GM21447 (cell line): Measurements from ENCODE around the gene GALNT7.
A peak's percentile ranks its signal among the peaks of the same experiment; 100 is the strongest.
"Not testable (repeated sequence)": the region's sequence is repeated elsewhere in the genome, so short reads cannot be mapped to it uniquely, and the experiment has no call there.

ENCODE experiments used
- ATAC-seq: cut with Tn5 transposase; IDR thresholded peaks from one replicate; pipeline ENCODE4 v1.9.1; 2021; ENCODE audit not compliant: unreplicated experiment

Gene GALNT7, protein sequence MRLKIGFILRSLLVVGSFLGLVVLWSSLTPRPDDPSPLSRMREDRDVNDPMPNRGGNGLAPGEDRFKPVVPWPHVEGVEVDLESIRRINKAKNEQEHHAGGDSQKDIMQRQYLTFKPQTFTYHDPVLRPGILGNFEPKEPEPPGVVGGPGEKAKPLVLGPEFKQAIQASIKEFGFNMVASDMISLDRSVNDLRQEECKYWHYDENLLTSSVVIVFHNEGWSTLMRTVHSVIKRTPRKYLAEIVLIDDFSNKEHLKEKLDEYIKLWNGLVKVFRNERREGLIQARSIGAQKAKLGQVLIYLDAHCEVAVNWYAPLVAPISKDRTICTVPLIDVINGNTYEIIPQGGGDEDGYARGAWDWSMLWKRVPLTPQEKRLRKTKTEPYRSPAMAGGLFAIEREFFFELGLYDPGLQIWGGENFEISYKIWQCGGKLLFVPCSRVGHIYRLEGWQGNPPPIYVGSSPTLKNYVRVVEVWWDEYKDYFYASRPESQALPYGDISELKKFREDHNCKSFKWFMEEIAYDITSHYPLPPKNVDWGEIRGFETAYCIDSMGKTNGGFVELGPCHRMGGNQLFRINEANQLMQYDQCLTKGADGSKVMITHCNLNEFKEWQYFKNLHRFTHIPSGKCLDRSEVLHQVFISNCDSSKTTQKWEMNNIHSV

DNA sequence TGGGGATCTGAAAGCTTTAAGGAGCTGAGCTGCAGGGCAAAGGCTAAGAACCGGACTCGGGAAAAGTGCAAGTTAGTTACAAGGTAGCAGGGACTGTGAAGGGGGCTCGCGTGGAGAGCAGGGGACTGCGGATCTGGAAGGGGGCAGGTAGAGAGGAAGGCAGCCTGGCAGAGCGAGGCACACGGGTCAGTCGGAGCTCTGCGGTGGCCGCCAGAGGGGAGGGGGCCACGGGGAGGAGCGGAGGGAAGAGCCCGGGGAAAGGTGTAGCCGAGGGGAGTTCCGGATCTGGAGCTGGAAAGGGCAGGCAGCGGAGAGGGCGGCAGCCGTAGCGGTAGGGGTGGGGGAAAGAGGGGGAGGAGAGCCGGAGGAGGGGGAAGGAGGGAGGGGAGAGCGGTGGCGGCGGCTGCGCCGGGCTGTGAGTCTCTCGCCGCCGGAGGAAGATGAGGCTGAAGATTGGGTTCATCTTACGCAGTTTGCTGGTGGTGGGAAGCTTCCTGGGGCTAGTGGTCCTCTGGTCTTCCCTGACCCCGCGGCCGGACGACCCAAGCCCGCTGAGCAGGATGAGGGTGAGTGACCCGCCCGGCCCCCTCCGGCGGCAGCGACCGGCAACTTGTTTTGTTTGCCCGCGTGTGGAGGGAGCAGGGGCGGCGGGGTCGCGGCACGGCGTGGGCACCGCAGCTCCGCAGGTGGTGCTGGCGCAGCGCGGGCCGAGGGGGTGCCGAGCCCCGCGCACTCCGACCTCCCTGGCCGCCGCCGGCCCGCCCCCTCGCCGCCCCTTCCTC is at the start of gene GALNT7:
TSS of gene GALNT7 (plus strand) at position 416 of the 782 bp plus-strand sequence. CDS start at position 441, 25 bp downstream.
- ATAC-seq, result peak; percentile 38

DNA sequence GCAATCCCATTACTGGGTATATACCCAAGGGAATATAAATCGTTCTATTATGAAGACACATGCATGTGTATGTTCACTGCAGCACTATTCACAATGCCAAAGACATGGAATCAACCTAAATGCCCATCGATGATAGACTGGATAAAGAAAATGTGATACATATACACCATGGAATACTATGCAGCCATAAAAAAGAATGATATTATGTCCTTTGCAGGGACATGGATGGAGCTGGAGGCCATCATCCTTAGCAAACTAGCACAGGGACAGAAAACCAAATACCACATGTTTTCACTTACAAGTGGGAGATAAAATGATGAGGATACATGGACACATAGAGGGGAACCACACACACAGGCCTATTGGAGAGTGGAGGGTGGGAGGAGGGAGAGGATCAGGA is 49.8 kb upstream of the GALNT7 start:
- not testable (repeated sequence) for ATAC-seq

DNA sequence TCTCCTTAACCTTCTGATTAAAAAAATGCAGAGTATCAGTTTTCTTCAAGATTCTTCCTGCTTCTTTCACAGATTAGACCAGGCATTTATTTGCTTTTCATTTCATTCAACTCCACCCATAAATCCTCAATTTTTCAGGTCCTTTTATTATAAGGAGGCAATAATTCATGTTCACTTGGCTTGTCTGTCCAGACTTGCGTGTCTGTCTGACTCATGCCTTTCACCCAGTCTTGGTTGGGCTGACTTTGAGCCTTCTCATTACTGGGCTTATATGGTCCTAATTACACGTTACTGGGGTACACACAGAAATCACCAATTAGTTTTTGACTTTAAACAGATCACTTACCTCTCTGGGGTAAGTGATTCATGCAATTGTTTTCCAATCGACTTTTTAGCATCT is 48.8 kb upstream of the GALNT7 start:
- ATAC-seq, result no peak

DNA sequence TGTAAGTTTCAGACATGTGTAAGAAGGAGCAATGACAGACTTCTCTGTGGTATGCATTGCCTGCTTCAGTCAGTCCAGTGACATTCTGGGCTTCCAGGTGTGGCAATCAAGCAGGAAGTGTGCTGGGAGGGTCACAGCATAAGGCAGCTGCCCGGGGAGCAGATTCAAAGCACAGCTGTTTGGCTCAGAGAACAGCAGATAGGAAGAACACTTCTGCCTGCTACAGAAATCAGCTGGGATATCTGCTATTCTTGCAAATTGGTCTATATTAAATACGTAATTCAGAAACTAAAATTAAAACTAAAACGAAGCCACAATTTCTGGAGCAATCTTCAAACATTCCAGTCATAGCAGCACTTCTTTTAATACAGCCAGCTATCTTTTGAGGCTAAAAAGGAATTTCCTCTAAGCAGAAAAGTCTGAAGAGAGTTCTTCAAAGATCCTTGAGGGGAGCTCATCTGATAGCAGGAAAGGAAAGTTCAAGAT is 47.5 kb upstream of the GALNT7 start:
- ATAC-seq, result peak; percentile 99

DNA sequence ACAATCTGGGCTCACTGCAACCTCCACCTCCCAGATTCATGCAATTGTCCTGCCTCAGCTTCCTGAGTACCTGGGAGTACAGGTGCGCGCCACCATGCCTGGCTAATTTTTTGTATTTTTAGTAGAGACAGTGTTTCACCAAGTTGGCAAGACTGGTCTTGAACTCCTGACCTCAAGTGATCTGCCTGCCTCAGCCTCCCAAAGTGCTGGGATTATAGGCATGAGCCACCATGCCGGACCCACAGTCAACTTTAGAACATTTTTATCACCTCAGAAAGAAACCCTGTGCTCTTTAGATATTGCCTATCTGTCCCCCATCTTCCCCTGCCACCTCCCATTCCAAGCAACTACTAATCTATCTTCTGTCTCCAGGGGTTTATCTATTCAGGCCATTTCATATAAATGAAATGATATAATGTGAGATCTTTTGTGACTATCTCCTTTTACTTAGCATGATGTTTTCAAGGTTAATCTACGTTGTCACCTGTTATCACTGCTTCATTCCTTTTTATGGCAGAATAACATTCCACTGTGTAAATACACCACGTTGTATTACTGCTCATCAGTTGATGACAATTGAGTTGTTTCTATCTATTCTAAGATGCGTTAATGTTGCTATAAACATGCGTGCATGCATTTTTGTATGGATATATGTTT is 44.3 kb upstream of the GALNT7 start:
- ATAC-seq, result no peak

DNA sequence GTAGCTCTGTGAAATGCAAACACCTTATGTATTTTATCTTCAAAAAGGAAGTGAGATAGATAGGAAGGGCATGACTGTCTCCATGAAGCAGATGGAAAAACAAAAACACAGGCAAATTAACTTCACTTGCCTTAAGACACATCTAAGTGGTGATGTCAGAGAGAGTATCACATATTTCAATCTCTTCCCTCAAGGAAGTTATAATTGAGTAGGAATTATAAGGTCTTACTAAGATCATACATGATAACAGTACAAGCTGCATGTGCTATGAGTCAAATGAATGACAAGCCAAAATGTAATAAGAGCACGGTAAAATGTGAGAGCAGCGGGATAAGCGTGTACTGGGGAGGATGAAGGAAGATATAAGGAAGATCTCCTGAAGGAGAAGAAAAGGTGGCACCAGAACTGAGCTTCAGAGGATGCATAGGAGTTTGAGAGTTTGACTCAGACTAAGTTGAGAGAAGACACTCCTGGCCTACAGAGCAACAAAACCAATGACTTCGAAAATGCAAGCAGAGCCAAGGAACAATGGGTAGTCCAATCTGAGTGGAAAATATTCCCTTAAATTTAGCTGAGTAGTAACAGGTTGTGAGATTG is 43.3 kb upstream of the GALNT7 start:
- ATAC-seq, result no peak

DNA sequence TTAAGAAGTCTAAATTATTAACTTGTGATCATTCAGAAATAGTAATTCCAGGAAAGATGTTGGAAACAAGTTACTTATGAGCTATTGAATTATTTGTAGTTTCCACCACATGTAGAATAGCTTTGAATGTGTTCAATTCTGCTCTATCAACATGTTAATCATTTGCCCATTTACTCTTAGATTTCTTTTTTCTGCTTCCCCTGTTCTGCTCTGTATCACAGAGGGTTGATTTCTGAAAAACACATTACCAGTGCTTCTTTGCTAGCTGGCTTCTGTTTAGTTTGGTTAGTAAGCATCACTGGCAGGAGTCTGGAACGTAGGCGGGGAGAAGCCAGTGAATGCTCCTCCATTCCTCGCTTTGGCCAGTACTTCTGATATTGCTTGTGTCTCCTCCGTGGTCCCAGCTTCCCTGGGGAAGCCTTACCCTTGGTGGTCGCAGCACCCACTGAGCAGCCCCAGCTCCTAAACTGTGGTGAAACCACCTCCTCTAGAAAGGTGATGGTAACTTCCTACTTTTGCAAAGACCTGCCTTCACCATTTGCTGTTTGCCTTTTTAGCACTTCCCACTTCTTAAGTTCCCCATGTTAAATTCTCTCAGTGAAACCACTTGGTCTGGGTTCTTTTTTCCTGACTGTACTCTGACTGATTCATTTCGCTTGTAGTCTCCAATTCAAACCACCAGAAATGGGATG is 40.3 kb upstream of the GALNT7 start:
- ATAC-seq, result no peak

DNA sequence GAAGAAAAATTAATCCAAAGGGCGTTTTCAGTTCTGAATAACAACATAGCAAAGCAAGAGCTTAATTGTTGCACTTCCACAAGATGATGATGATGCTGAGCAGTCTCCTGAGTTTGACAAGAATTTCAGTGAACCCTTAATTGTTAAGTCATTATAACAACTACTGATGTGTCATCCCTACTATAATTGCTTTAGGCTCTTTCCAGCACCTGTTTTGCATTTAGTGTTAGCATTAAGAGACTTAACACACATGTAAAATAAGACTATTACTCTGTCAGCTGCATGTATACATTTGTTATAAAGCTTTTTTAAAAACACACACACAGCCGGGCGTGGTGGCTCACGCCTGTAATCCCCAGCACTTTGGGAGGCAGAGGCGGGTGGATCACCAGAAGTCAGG is 37.9 kb upstream of the GALNT7 start:
- ATAC-seq, result no peak

DNA sequence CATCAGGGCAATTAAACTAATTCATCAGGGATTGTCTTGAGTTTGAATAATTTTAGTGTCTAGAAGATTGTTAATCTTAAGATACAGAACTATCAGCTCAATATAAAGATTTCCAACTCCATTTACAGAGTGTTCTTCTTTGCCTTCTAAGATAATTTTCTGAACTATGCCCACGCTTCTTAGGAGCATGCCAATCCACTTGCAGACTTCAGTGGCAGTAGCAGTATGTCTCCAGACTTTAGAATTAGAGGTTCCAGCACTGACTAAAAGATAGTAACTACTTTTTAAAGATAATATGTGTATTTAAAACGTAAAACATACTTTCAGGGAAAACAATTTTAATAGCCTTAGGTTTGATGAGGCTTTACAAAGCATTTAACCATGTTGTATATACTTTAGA is 34.2 kb upstream of the GALNT7 start:
- no peak for ATAC-seq

DNA sequence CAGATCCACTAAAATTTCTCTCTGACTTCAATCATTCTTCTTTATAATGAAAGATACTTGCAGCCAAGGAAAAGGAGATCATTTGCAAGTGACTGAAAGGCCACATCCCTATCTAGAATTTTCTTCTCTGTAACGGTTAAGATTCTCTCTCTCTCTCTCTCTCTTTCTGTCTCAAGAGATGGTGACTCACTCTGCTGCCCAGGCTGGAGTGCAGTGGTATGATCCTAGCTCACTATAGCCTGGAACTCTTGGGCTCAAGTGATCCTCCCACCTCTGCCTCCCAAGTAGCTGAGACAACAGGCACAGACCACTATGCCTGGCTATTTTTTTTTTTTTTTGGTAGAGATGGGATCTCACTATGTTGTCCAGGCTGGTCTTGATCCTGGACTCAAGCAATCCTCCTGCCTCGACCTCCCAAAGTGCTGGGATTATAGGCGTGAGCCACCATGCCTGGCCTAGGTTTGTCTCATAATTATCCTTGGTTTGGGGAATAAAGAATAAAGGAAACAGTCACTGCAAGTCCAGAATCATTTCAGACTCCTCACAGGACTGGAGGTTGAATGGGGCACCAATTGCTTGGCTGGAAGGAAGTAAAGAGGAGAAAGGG is 33.3 kb upstream of the GALNT7 start:
- no peak for ATAC-seq

DNA sequence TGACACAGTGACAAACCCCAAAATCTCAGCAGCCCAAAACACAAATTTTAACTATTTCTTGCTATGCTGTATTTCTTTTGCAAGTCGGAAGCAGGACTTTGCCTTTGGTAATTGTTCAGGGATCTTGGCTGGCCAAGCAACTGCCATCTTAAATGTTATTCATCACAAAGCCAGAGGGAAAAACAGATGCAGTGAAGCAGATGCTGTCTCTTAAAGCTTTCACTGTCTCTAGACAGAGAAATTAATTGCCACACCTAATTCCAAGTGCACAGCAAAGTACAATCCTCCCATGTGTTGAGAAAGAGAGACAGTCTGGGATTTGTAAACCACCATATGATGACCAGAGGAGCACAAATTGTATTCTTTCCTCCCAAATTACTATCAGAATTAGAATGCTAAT is 30.0 kb upstream of the GALNT7 start:
- ATAC-seq, result no peak

DNA sequence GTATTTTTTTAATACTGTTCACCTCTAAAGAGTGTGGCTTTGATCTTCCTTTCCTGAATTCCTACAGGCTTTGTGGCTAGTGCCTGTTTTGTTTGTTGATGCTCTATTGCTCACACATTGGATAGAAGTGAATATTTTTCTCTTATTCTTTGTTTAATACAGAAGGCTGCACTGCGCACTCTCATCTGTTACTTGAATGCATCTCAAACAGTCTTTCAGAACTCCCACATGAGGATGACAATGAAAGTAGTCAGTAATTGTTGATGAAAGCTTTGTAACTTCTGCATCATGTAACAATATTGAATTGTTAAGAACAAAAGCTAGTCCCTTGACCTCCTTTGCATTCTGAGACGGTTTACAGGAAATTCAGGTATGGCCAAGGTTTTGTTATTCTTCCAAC is 29.1 kb upstream of the GALNT7 start:
- no peak for ATAC-seq

DNA sequence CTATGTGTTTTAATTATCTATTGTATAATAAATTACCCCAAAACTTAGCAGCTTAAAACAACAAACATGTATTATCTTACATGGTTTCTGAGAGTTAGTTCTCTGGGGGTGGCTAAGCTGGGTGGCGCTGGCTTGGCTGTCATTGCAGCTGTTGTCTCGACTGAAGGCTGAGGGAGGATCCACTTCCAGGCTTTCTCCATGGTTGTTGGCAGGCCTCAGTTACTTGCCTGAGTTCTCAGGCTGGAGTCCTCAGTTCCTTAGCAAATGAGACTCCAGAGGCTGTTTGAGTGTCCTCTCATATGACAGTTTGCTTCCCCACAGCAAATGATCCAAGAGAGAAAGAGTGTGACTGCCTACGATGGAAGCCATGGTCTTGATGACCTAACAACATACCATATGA is 23.5 kb upstream of the GALNT7 start:
- ATAC-seq, result no peak

DNA sequence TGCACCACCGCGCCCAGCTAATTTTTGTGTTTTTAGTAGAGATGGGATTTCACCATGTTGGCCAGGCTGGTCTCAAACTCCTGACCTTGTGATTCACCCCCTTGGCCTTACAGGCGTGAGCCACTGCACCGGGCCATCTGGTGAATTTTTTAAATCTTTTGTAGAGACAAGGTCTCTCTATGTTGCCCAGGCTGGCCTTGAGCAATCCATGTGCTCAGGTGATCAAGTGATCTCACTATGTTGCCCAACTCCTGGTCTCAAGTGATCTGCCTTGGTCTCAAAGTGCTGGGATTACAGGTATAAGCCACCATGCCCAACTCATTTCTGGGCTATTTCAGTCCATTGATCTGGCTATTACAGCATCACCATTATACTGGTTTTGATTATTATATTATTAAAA is 22.2 kb upstream of the GALNT7 start:
- ATAC-seq, result no peak

DNA sequence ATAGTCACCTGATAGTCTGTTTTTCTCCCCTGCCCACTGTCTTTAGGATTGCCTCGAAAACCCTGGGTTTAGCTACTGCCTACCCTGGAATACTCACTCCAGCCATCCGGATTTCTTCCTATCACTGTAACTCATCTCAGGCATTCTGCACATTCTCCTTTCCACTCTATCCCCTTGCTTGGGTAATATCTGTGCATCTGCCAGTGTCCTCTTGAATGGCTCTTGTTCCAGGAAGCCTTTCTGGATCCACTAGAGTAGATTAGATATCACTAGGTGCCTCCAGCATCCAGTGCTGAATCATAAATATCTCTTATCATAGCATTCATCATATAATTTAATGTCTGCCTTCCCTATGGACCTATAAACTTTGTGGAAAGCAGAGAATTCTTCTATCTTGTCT is 17.1 kb upstream of the GALNT7 start:
- no peak for ATAC-seq

DNA sequence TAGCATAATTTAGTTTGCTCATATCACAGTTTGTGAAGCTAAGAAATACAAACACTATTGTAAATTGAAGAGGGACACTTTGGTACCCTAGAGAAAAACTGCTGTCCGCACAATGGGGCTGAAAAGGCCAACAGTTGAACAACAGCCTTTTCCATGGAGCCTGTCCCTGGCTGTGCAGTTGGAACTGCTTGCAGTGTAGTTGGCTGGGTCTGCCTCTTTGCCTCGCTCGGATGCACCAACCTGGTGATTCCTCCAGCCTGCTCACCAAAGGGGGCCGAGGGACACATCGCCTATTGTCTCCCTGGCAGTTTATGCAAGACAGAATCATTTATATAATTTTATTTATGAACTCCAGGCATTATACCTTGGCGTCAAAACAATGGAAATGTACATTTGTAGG is 16.5 kb upstream of the GALNT7 start:
- ATAC-seq, result no peak

DNA sequence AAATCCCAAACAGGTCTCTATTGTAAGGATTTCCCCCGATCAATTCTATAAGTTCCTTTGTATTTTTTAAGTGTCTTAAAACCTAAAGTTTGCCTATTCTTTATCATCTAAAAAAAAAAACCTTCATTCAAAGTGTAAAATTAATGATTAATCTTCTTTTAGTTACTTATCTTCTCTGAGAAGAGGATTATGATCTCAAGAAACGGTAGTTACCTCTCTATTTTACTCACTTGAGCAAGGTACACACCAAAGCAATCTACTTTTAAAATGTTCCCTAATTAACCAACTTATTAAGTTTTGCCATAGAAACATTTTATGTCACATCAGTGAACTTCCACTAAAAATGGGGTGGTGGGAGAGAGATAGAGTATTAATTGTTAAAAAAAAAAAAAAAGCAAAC is 15.2 kb upstream of the GALNT7 start:
- no peak for ATAC-seq

DNA sequence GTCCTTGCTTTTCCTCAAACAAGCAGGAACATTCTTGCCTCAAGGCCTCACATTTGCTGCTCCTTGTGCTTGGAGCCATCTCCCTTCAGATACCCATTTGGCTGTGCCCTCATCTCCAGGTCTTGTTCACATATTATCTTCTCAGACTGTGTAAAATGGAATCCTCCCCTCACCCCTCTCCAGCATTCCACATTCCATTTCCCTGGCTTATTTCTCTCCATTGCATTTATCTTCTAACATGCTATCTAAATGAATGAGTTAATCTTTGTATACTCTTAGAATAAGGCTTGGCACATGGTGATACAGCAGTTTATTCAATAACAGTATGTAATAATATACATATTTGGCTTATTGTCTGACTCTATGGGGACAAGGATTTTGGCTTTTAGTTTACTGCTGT is 8.8 kb upstream of the GALNT7 start:
- no peak for ATAC-seq

DNA sequence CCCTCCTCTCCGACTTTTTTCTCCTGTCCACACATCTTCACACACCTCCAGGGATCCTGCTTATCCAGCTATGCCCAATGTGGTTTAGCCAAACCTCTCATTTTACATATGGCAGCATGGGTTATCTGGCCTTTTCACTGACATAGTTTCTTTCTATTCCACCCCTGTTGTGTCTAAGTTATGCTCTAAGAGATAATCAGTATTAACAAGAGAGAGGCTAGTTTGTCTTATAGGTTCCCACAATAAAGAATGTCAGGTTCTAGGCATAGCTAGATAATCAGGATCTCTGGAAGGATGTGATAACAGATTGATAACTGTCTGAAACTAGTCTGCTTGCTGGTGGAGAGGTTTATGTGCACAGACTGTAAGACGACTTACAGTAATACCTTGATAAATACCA is 7.7 kb upstream of the GALNT7 start:
- ATAC-seq, result no peak

DNA sequence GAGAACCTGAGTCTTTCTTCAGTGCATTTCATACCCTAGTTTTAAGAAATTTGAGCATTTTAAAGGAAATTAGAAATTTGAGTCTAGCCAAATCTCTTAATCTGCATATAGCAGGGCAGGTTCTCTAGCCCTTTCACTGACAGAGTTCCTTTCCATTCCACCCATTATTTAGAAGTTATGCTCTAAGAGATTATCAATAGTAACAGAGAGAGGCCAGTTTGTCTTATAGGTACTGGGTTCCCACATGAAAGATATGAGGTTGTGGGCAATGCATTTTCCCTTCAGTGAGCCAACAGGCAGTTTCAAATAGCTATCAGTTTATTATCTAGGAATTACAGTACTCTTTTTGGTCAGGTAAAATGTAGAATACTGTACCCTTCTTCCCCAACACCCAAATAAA is 7.3 kb upstream of the GALNT7 start:
- no peak for ATAC-seq
